ENCODE data around the gene LRRC45. TPM values are rescaled to one million over a fixed set of nuclear protein-coding genes. Genes with fewer than 3 reads are reported as not detected.
A peak's percentile ranks its signal among the peaks of the same experiment; 100 is the strongest.

Gene LRRC45
- total and polyA plus RNA-seq, 9 of the 15 experiments (the other 6 are each of a cell fraction or from before 2014, with no cell fraction given): 3.5 to 21.5 (median 11.2) TPM; not detected in 2

DNA sequence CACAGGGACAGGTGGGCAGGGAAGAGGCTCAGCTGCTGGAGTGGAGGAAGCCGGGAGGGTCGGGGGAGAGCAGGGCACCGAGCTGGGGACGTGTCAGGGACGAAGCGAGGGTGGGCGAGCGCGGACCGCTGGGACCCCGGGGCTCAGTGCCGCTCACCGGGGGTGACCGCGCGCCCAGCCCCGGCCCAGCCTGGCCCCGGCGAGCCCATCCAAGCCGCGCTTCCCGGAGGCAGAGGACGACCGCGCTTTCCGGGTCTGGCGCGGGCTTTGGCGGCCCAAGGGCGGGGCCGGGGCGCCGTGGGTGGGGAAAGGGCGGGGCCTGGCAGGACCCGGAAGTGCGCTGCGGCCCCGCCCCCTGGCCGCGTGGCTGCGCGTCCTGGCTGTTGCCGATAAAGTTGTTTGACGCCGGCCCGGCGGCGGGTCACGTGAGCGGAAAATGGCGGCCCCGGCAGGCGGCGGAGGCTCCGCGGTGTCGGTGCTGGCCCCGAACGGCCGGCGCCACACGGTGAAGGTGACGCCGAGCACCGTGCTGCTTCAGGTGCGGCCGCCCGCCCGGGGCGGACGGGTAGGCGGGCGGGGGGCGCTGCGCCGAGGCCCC, 45.8 kb upstream of the LRRC45 start, which contains the start of gene ASPSCR1 (continued):
- TF ChIP-seq ARID3B (CRISPR knock-in tag; IDR thresholded peaks at IDR 0.05; ENCODE audit: borderline replicate concordance): no peak
- peak; percentile 90 for TF ChIP-seq L3MBTL2 (IDR thresholded peaks at IDR 0.05)
- peak; percentile 72 for TF ChIP-seq NCOR1 (IDR thresholded peaks at IDR 0.05)
- no peak for TF ChIP-seq PYGO2 (tag; IDR thresholded peaks at IDR 0.05)
- TF ChIP-seq TEAD1 (CRISPR knock-in tag; IDR thresholded peaks at IDR 0.05): peak in 1 of 2 experiments; percentile 64; a peak in 2 of 4 replicates
- TF ChIP-seq RBFOX2 (IDR thresholded peaks at IDR 0.05; ENCODE audit: low read depth, low read length): peak; percentile 95
- TF ChIP-seq PCBP1 (IDR thresholded peaks at IDR 0.05; ENCODE audit: low read depth, low read length, poor library complexity, severe bottlenecking): peak; percentile 87
- peak; percentile 79 for TF ChIP-seq GABPB1 (CRISPR knock-in tag; IDR thresholded peaks at IDR 0.05)
- 0 out of 2 replicates have a peak, but pooled peaks have one; percentile 28 for TF ChIP-seq ZNF239 (CRISPR knock-in tag; IDR thresholded peaks at IDR 0.05)
- TF ChIP-seq RAD51 (IDR thresholded peaks at IDR 0.05; ENCODE audit: borderline replicate concordance, low read depth): peak; percentile 78
- peak; percentile 91 for TF ChIP-seq POLR2G (IDR thresholded peaks at IDR 0.05; ENCODE audit: low read depth, low read length)
- TF ChIP-seq NCOA6 (IDR thresholded peaks at IDR 0.05): peak; percentile 78
- TF ChIP-seq KLF13 (tag; IDR thresholded peaks at IDR 0.05; ENCODE audit: borderline replicate concordance, low read depth): peak; percentile 95
- TF ChIP-seq THAP7 (CRISPR knock-in tag; IDR thresholded peaks at IDR 0.05): 0 out of 2 replicates have a peak, but pooled peaks have one; percentile 40
- peak in 1 of 2 experiments; percentile 51; a peak in 1 of 4 replicates for TF ChIP-seq FOXK2 (conservative IDR thresholded peaks at IDR 0.05 in 1 of 2, IDR thresholded peaks at IDR 0.05 in 1 of 2; ENCODE audit: low read depth in 2 of 2)
- no peak for TF ChIP-seq ZNF133 (CRISPR knock-in tag; IDR thresholded peaks at IDR 0.05)
- TF ChIP-seq ZBTB5 (IDR thresholded peaks at IDR 0.05): no peak
- peak; percentile 68 for TF ChIP-seq SOX6 (IDR thresholded peaks at IDR 0.05)
- peak; percentile 41; the same call in 1 of the 2 replicates for TF ChIP-seq SREBF1 (IDR thresholded peaks at IDR 0.05; ENCODE audit: borderline replicate concordance, low read depth, low read length)
- TF ChIP-seq, protein P1, sequence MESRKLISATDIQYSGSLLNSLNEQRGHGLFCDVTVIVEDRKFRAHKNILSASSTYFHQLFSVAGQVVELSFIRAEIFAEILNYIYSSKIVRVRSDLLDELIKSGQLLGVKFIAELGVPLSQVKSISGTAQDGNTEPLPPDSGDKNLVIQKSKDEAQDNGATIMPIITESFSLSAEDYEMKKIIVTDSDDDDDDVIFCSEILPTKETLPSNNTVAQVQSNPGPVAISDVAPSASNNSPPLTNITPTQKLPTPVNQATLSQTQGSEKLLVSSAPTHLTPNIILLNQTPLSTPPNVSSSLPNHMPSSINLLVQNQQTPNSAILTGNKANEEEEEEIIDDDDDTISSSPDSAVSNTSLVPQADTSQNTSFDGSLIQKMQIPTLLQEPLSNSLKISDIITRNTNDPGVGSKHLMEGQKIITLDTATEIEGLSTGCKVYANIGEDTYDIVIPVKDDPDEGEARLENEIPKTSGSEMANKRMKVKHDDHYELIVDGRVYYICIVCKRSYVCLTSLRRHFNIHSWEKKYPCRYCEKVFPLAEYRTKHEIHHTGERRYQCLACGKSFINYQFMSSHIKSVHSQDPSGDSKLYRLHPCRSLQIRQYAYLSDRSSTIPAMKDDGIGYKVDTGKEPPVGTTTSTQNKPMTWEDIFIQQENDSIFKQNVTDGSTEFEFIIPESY (CRISPR knock-in tag; IDR thresholded peaks at IDR 0.05): peak; percentile 39; the same call in 1 of the 2 replicates
- TF ChIP-seq TBP (optimal IDR thresholded peaks at IDR 0.05; ENCODE audit: low read depth, low read length): peak; percentile 95
